Hippocampal formation (tissue), 2 donors: ENCODE data around the gene CHRM1.
"Not testable (repeated sequence)": the region's sequence is repeated elsewhere in the genome, so short reads cannot be mapped to it uniquely, and the experiment has no call there.

ENCODE experiments used
- DNase-seq, 2 donors: peaks; one replicate each; lab custom pipeline; 2025; lab: John Stamatoyannopoulos, UW

CHRM1 gene

GRCh38 chr11:62921201-62921572, at the start of gene CHRM1:
TSS of gene CHRM1 (minus strand) at chr11:62921363. CDS start at chr11:62911100, 10,263 bp downstream.
- peak in 1 of 2 donors; percentile 13 for DNase-seq

GRCh38 chr11:62965574-62965973, 44.4 kb upstream of the CHRM1 start:
- DNase-seq, result no peak

GRCh38 chr11:62962391-62962790, 41.2 kb upstream of the CHRM1 start:
- no peak for DNase-seq

GRCh38 chr11:62961017-62961570, 39.9 kb upstream of the CHRM1 start:
- no peak for DNase-seq

- DNase-seq, result no peak
Measured at GRCh38 chr11:62959422-62959980, 38.3 kb upstream of the CHRM1 start.

GRCh38 chr11:62958547-62959421, 37.6 kb upstream of the CHRM1 start:
- no peak for DNase-seq

GRCh38 chr11:62957147-62957546, 36.0 kb upstream of the CHRM1 start:
- DNase-seq, result no peak

GRCh38 chr11:62954478-62954877, 33.3 kb upstream of the CHRM1 start:
- no peak for DNase-seq

- no peak for DNase-seq
Measured at GRCh38 chr11:62953811-62954210, 32.6 kb upstream of the CHRM1 start.

GRCh38 chr11:62948765-62949320, 27.7 kb upstream of the CHRM1 start:
- DNase-seq, result no peak

GRCh38 chr11:62945538-62945937, 24.4 kb upstream of the CHRM1 start:
- not testable (repeated sequence) for DNase-seq

- DNase-seq, result not testable (repeated sequence)
Measured at GRCh38 chr11:62937528-62937927, 16.4 kb upstream of the CHRM1 start.

GRCh38 chr11:62934496-62934785, 13.3 kb upstream of the CHRM1 start:
- no peak for DNase-seq

GRCh38 chr11:62933750-62934495, 12.8 kb upstream of the CHRM1 start:
- no peak for DNase-seq

GRCh38 chr11:62933285-62933684, 12.1 kb upstream of the CHRM1 start:
- DNase-seq, result no peak

- no peak for DNase-seq
Measured at GRCh38 chr11:62931499-62932278, 10.5 kb upstream of the CHRM1 start.

- DNase-seq, result no peak
Measured at GRCh38 chr11:62930666-62931065, 9.5 kb upstream of the CHRM1 start.

GRCh38 chr11:62930157-62930556, 9.0 kb upstream of the CHRM1 start:
- no peak for DNase-seq

GRCh38 chr11:62928011-62928410, 6.8 kb upstream of the CHRM1 start:
- DNase-seq, result no peak

GRCh38 chr11:62926680-62927455, 5.7 kb upstream of the CHRM1 start:
- no peak for DNase-seq
